GM12872 (cell line): ENCODE measurements around the gene SOWAHC.

Experiments used
- CTCF ChIP-seq: IDR thresholded peaks from 3 replicates; pipeline ENCODE4 v1.5.1; 2011; ENCODE audit warnings: low read depth, mild to moderate bottlenecking, low read length, moderate library complexity; ENCODE audit not compliant: insufficient read depth

The SOWAHC gene

GRCh38 chr2:109594246-109594885, 19.8 kb upstream of the SOWAHC start:
- TF ChIP-seq CTCF, result no peak

GRCh38 chr2:109595644-109596043, 18.5 kb upstream of the SOWAHC start:
- TF ChIP-seq CTCF, result no peak

GRCh38 chr2:109597283-109597682, 16.9 kb upstream of the SOWAHC start:
- no peak for TF ChIP-seq CTCF

GRCh38 chr2:109601783-109602182, 12.4 kb upstream of the SOWAHC start:
- no peak for TF ChIP-seq CTCF

- no peak for TF ChIP-seq CTCF
Measured at GRCh38 chr2:109602617-109603188, 11.5 kb upstream of the SOWAHC start.

GRCh38 chr2:109604597-109604996, 9.6 kb upstream of the SOWAHC start:
- no peak for TF ChIP-seq CTCF

- no peak for TF ChIP-seq CTCF
Measured at GRCh38 chr2:109607766-109608165, 6.4 kb upstream of the SOWAHC start.
